Choroid plexus epithelial cell (primary cell): ENCODE results near the gene REX1BD.

Source experiments
- DNase-seq: peaks from one replicate; pipeline ENCODE4 v3.0.0-alpha.2; 2010; ENCODE audit warnings: low read depth
- H3K4me3 ChIP-seq: 2 replicates; pipeline ENCODE4 v1.5.1; 2011; ENCODE audit warnings: low read depth, mild to moderate bottlenecking, control low read depth, low read length, moderate library complexity
- CTCF ChIP-seq: conservative IDR thresholded peaks from 2 replicates; pipeline ENCODE4 v1.5.1; 2011; ENCODE audit warnings: low read depth, mild to moderate bottlenecking, control low read depth, inconsistent platforms, low read length, moderate library complexity

Gene REX1BD

GRCh38 chr19:18562086-18562485, 26.5 kb upstream of the REX1BD start:
- no peak for DNase-seq
- no peak overlapping the region for H3K4me3 ChIP-seq

GRCh38 chr19:18566953-18567352, 21.6 kb upstream of the REX1BD start:
- no peak for TF ChIP-seq CTCF
- DNase-seq = no peak
- no peak overlapping the region for H3K4me3 ChIP-seq

More at GRCh38 chr19:18562086-18562485, 26.5 kb upstream of the REX1BD start:
- TF ChIP-seq CTCF = no peak

- DNase-seq = no peak
- TF ChIP-seq CTCF = no peak
- H3K4me3 ChIP-seq = no peak overlapping the region
These were observed 20.2 kb upstream of the REX1BD start for GRCh38 chr19:18568367-18568766.

GRCh38 chr19:18571564-18572344, 16.8 kb upstream of the REX1BD start, which contains the start of gene UBA52:
UBA52 (plus strand) TSS chr19:18571857; CDS start chr19:18573301, 1,444 bp downstream.
- no peak for TF ChIP-seq CTCF
- peak; percentile 98 for DNase-seq
- peak within 1 kb of the TSS; percentile 96 for H3K4me3 ChIP-seq

GRCh38 chr19:18574691-18575291, 13.8 kb upstream of the REX1BD start:
- H3K4me3 ChIP-seq = no peak overlapping the region

GRCh38 chr19:18576383-18576782, 12.2 kb upstream of the REX1BD start:
- TF ChIP-seq CTCF = no peak
- no peak for DNase-seq
- H3K4me3 ChIP-seq = no peak overlapping the region

More at GRCh38 chr19:18574691-18575291, 13.8 kb upstream of the REX1BD start:
- DNase-seq = no peak
- no peak for TF ChIP-seq CTCF
